Ascending aorta (tissue), 2 donors: ENCODE data around the gene PEF1. TPM values are rescaled to one million over a fixed set of nuclear protein-coding genes. Genes with fewer than 3 reads are reported as not detected.

Source experiments
- DNase-seq, 2 donors: peaks; one replicate each; pipeline ENCODE4 v3.0.0-alpha.2; 2019; ENCODE audit warnings: low spot score in 2 of 2
- H3K27ac ChIP-seq, 2 donors: fragments of 200-600 bp; sonication (generic); one replicate each; pipeline ENCODE4 v1.5.1; 2016 to 2017; ENCODE audit warnings: mild to moderate bottlenecking in 1 of 2
- H3K27me3 ChIP-seq: fragments of 200-600 bp; sonication (generic); one replicate; pipeline ENCODE4 v1.5.1; 2017
- H3K36me3 ChIP-seq, 2 donors: fragments of 200-600 bp; sonication (generic); one replicate each; pipeline ENCODE4 v1.5.1; 2016
- H3K4me1 ChIP-seq, 2 donors: fragments of 200-600 bp; sonication (generic); one replicate each; pipeline ENCODE4 v1.5.1; 2016 to 2017; ENCODE audit warnings: mild to moderate bottlenecking in 1 of 2
- H3K4me3 ChIP-seq, 2 donors: fragments of 200-600 bp; sonication (generic); one replicate each; pipeline ENCODE4 v1.5.1; 2016 to 2017; ENCODE audit warnings: mild to moderate bottlenecking in 1 of 2
- H3K9me3 ChIP-seq, 2 donors: fragments of 200-600 bp; sonication (generic); one replicate each; pipeline ENCODE4 v1.5.1; 2016
- CTCF ChIP-seq, 3 experiments: fragments of 200-600 bp in 2 of 3; fragments of 450-650 bp in 1 of 3; sonication (generic) in 2 of 3; IDR thresholded peaks; one replicate each; pipeline ENCODE4 v1.5.1; 2016 to 2019; ENCODE audit warnings: antibody characterized with exemption in 3 of 3, mild to moderate bottlenecking in 1 of 3, moderate library complexity in 1 of 3
- intact Hi-C: fragments of 100-400 bp; cut with DNase I; formaldehyde crosslinking; loops from one replicate; pipeline ENCODE4 v1.15.1; 2023
- total RNA-seq: library from RNA; depleted of rRNA; stranded (reverse); fragments of >200 nt; gene quantifications from one replicate; pipeline ENCODE4 v1.1.0, GENCODE V29; 2016

PEF1 gene
- total RNA-seq, 1 donor from 2014 or later, result 340 TPM

GRCh38 chr1:31668303-31668883 is 23.7 kb upstream of the PEF1 start:
- no peak for TF ChIP-seq CTCF (IDR thresholded peaks at IDR 0.05)
- Histone ChIP-seq H3K36me3 (peaks cover 15 to 22% of the 10 kb centered on the region in 2 donors), H3K27me3 (no peaks in the 10 kb centered on the region), H3K27ac (peak overlapping the region in 1 of 2 donors; percentile 33), H3K4me3 (no peak overlapping the region), H3K4me1 (peaks cover 4 to 38% of the 10 kb centered on the region in 2 donors), H3K9me3 (no peaks in the 10 kb centered on the region)
- intact Hi-C loops, result loop anchor here (10.0 kb wide), 1 partner anchor 396 kb away; no protein-coding TSS in a partner anchor
- DNase-seq, result no peak

- TF ChIP-seq CTCF (IDR thresholded peaks at IDR 0.05), result no peak
- Histone ChIP-seq H3K9me3 (no peaks in the 10 kb centered on the region), H3K4me3 (no peak overlapping the region), H3K36me3 (peaks cover 18 to 22% of the 10 kb centered on the region in 2 donors), H3K27me3 (no peaks in the 10 kb centered on the region), H3K27ac (peak overlapping the region in 1 of 2 donors; percentile 36), H3K4me1 (peaks cover 4 to 31% of the 10 kb centered on the region in 2 donors)
- DNase-seq, result no peak
- intact Hi-C loops, result loop anchor here (10.0 kb wide), 1 partner anchor 398 kb away; no protein-coding TSS in a partner anchor
Observed at GRCh38 chr1:31667065-31667785, 22.5 kb upstream of the PEF1 start.

- no peak for TF ChIP-seq CTCF (IDR thresholded peaks at IDR 0.05)
- Histone ChIP-seq H3K36me3 (peaks cover 19 to 22% of the 10 kb centered on the region in 2 donors), H3K27me3 (no peaks in the 10 kb centered on the region), H3K4me3 (no peak overlapping the region), H3K27ac (peak overlapping the region; percentile 27 to 36), H3K9me3 (no peaks in the 10 kb centered on the region), H3K4me1 (peaks cover 4 to 28% of the 10 kb centered on the region in 2 donors)
- DNase-seq, result no peak
- intact Hi-C loops, result loop anchor here (10.0 kb wide), 1 partner anchor 398 kb away; no protein-coding TSS in a partner anchor
Observed at GRCh38 chr1:31666263-31666963, 21.7 kb upstream of the PEF1 start.

- DNase-seq, result no peak
- no peak for TF ChIP-seq CTCF (IDR thresholded peaks at IDR 0.05)
- H3K4me1 ChIP-seq, result peaks cover 4 to 18% of the 10 kb centered on the region in 2 donors
- H3K9me3 ChIP-seq, result no peaks in the 10 kb centered on the region
- no peak overlapping the region for H3K4me3 ChIP-seq
- H3K36me3 ChIP-seq, result peaks cover 28 to 30% of the 10 kb centered on the region in 2 donors
- intact Hi-C loops, result loop anchor here (10.0 kb wide), 1 partner anchor 399 kb away; no protein-coding TSS in a partner anchor
- no peak overlapping the region for H3K27ac ChIP-seq
- no peaks in the 10 kb centered on the region for H3K27me3 ChIP-seq
Observed at GRCh38 chr1:31665234-31665878, 20.7 kb upstream of the PEF1 start.

- intact Hi-C loops, result loop anchor here (1.0 to 10.0 kb wide), 4 partner anchors 41 to 400 kb away; no protein-coding TSS in a partner anchor
- no peak for DNase-seq
- no peak for TF ChIP-seq CTCF (IDR thresholded peaks at IDR 0.05)
- H3K27ac ChIP-seq, result no peak overlapping the region
- peaks cover 28 to 30% of the 10 kb centered on the region in 2 donors for H3K36me3 ChIP-seq
- no peak overlapping the region for H3K4me3 ChIP-seq
- no peaks in the 10 kb centered on the region for H3K27me3 ChIP-seq
- H3K9me3 ChIP-seq, result no peaks in the 10 kb centered on the region
- peaks cover 2 to 10% of the 10 kb centered on the region in 2 donors for H3K4me1 ChIP-seq
Observed at GRCh38 chr1:31664528-31664927, 19.9 kb upstream of the PEF1 start.
